Endodermal cell (in vitro differentiated cells): ENCODE data around the gene ACAP3. TPM values are rescaled to one million over a fixed set of nuclear protein-coding genes. Genes with fewer than 3 reads are reported as not detected.

Experiments
- DNase-seq: peaks from one replicate; pipeline ENCODE4 v3.0.0-alpha.2; 2017
- H3K27ac ChIP-seq: 2 replicates; pipeline ENCODE4 v1.5.1; 2013; ENCODE audit warnings: mild to moderate bottlenecking, low read depth, low read length, moderate library complexity
- H3K27me3 ChIP-seq: 2 replicates; pipeline ENCODE4 v1.6.1; 2013; ENCODE audit warnings: mild to moderate bottlenecking, low read length, moderate library complexity; ENCODE audit not compliant: insufficient read depth, control insufficient read depth, poor library complexity, severe bottlenecking
- H3K36me3 ChIP-seq: 2 replicates; pipeline ENCODE4 v1.7.0; 2013; ENCODE audit warnings: mild to moderate bottlenecking, low read length, moderate library complexity; ENCODE audit not compliant: control insufficient read depth, insufficient read depth
- H3K4me1 ChIP-seq: one replicate; pipeline ENCODE4 v1.7.0; 2013; ENCODE audit warnings: low read length; ENCODE audit not compliant: control insufficient read depth, insufficient read depth
- H3K4me3 ChIP-seq: 2 replicates; pipeline ENCODE4 v1.5.1; 2013; ENCODE audit warnings: mild to moderate bottlenecking, low read length, moderate library complexity
- H3K9ac ChIP-seq: 2 replicates; pipeline ENCODE4 v1.6.1; 2013; ENCODE audit warnings: mild to moderate bottlenecking, low read length, moderate library complexity; ENCODE audit not compliant: poor library complexity, severe bottlenecking; ENCODE audit errors: extremely low read depth
- H3K9me3 ChIP-seq: 2 replicates; pipeline ENCODE4 v1.6.1; 2013; ENCODE audit warnings: mild to moderate bottlenecking, low read length, moderate library complexity; ENCODE audit not compliant: control insufficient read depth
- H3K27ac Mint-ChIP-seq: 2 replicates; pipeline ENCODE4 v1.8.0; 2020; ENCODE audit warnings: mixed read lengths
- H3K27me3 Mint-ChIP-seq: 2 replicates; pipeline ENCODE4 v1.8.0; 2021; ENCODE audit warnings: mild to moderate bottlenecking, mixed read lengths; ENCODE audit not compliant: insufficient read depth
- H3K36me3 Mint-ChIP-seq: 2 replicates; pipeline ENCODE4 v1.8.0; 2020; ENCODE audit warnings: low read depth, mixed read lengths
- H3K4me1 Mint-ChIP-seq: 2 replicates; pipeline ENCODE4 v1.8.0; 2020; ENCODE audit warnings: mixed read lengths
- H3K4me3 Mint-ChIP-seq: 2 replicates; pipeline ENCODE4 v1.8.0; 2020; ENCODE audit warnings: mild to moderate bottlenecking, moderate library complexity, mixed read lengths
- H3K9me3 Mint-ChIP-seq: 2 replicates; pipeline ENCODE4 v1.8.0; 2020; ENCODE audit warnings: mild to moderate bottlenecking, mixed read lengths
- WGBS, 2 experiments: methylation state at CpG; one replicate each; pipeline versions ENCODE4 v1.1.5 to v1.1.7; 2013; ENCODE audit warnings: missing lambda C conversion rate in 2 of 2, mixed read lengths in 1 of 2; ENCODE audit not compliant: insufficient coverage in 1 of 2, insufficient read length in 1 of 2; 5-methylcytosine and 5-hydroxymethylcytosine counted together
- total RNA-seq, 2 donors: library from RNA; stranded (reverse); fragmentation: NEBNext Ultra II Directional in 1 of 2; extraction: Animal tissue kit (Norgen Biotek cat#: 25700) in 1 of 2; gene quantifications; 2 replicates in 1 of 2; 3 replicates in 1 of 2; pipeline ENCODE4 v1.2.1, GENCODE V29; 2021
- TF ChIP-seq, protein P1 (sequence below): fragments of 200-600 bp; sonication (generic); conservative IDR thresholded peaks from 2 replicates; pipeline ENCODE4 v1.5.0; 2021; ENCODE audit warnings: antibody characterized with exemption, mild to moderate bottlenecking

The ACAP3 gene
- total RNA-seq, 2 donors from 2014 or later: 36.8 to 43.5 TPM

DNA sequence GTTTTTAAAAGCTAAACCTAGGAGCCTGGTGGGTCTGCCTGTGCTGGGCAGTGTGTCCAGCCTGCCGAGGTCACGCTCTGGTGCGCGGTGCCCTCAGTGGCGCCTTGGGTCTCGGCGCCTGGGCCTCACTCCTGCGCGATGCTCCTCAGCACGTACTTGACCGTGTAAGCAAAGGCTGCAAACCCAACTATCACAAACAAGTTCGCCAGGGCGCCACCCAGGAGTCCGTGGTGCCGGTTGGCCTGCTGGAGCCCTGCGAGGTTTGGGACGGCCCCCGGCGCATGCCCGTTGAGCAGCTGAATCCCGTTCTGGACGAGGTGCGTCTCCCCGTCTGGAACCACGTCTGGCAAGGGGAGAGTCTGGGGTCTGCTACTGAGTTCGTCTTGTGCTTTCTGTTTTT, 52.7 kb downstream of the ACAP3 start:
- TF ChIP-seq, protein P1, sequence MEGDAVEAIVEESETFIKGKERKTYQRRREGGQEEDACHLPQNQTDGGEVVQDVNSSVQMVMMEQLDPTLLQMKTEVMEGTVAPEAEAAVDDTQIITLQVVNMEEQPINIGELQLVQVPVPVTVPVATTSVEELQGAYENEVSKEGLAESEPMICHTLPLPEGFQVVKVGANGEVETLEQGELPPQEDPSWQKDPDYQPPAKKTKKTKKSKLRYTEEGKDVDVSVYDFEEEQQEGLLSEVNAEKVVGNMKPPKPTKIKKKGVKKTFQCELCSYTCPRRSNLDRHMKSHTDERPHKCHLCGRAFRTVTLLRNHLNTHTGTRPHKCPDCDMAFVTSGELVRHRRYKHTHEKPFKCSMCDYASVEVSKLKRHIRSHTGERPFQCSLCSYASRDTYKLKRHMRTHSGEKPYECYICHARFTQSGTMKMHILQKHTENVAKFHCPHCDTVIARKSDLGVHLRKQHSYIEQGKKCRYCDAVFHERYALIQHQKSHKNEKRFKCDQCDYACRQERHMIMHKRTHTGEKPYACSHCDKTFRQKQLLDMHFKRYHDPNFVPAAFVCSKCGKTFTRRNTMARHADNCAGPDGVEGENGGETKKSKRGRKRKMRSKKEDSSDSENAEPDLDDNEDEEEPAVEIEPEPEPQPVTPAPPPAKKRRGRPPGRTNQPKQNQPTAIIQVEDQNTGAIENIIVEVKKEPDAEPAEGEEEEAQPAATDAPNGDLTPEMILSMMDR: no peak
- no peaks in the 10 kb centered on the region for H3K9me3 Mint-ChIP-seq
- Histone ChIP-seq H3K9ac (no peak overlapping the region), H3K36me3 (peaks cover 51% of the 10 kb centered on the region), H3K9me3 (no peaks in the 10 kb centered on the region), H3K4me1 (no peaks in the 10 kb centered on the region), H3K27ac (no peak overlapping the region), H3K4me3 (no peak overlapping the region), H3K27me3 (no peaks in the 10 kb centered on the region)
- H3K27me3 Mint-ChIP-seq: no peaks in the 10 kb centered on the region
- peaks cover 61% of the 10 kb centered on the region for H3K36me3 Mint-ChIP-seq
- H3K27ac Mint-ChIP-seq: no peak overlapping the region
- peaks cover 8% of the 10 kb centered on the region for H3K4me1 Mint-ChIP-seq
- no peak for DNase-seq
- no peak overlapping the region for H3K4me3 Mint-ChIP-seq
- 94 to 96% methylated on average over 19 to 26 of the region's 26 CpGs for WGBS, 2 experiments

DNA sequence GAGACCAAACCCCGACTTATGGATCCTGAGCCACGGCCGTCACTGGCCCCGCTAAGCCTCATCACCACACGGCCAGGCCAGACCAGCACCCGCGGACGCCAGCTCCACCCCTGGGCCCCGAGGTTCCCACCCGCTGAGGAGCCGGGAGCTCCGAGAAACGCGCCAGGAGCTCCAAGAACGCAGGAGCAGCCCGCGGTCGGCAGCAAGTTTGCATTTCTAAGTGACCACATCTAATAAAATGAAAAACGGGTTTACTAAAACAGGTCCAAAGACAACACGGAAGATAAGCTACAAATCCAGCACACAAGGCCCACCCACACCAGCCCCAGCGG, 53.1 kb downstream of the ACAP3 start:
- DNase-seq: no peak
- H3K4me1 Mint-ChIP-seq: peaks cover 8% of the 10 kb centered on the region
- no peak overlapping the region for H3K4me3 ChIP-seq
- H3K4me3 Mint-ChIP-seq: no peak overlapping the region
- H3K4me1 ChIP-seq: no peaks in the 10 kb centered on the region
- H3K9me3 ChIP-seq: no peaks in the 10 kb centered on the region
- no peaks in the 10 kb centered on the region for H3K27me3 ChIP-seq
- no peak overlapping the region for H3K27ac ChIP-seq
- peaks cover 56% of the 10 kb centered on the region for H3K36me3 Mint-ChIP-seq
- no peaks in the 10 kb centered on the region for H3K9me3 Mint-ChIP-seq
- H3K27me3 Mint-ChIP-seq: no peaks in the 10 kb centered on the region
- WGBS, 2 experiments: 95 to 100% methylated on average over 16 to 21 of the region's 21 CpGs
- no peak overlapping the region for H3K9ac ChIP-seq
- H3K27ac Mint-ChIP-seq: no peak overlapping the region
- peaks cover 47% of the 10 kb centered on the region for H3K36me3 ChIP-seq
- TF ChIP-seq, protein P1: no peak

DNA sequence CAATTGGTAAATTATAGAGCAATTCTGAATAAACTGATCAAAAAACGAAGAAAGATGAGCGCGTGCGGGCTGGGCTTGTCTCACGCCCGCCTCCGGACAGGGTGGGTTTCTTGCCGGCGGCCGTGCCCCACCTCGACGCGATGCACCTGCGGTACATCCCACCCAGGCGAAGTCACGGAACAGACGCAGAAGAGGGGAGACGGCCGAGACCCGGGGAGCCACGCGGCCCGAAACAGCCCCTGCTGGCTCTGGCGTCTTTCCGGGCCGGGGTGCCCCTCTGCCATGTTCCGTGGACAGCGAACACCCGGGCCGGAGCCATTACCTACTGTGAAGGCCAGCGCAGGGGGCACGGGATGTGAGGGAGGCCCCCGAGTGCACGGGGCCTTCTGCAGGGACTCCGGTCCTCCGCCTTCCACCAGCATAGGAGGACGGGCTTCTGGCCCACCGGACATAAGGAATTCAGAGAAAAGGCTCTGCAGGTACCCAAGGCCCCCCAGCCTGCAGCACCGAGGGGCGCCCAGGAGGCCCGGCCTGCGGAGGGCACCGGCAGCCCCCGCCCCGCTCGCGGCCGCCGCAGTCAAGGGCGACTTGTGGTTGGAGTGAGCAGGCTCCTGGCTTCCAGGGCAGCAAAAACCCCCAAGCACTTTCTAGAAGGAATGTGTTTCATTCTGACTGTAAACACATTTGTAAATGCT, 53.6 kb downstream of the ACAP3 start:
- no peaks in the 10 kb centered on the region for H3K27me3 Mint-ChIP-seq
- no peaks in the 10 kb centered on the region for H3K9me3 Mint-ChIP-seq
- no peak overlapping the region for H3K4me3 Mint-ChIP-seq
- Histone ChIP-seq H3K27me3 (no peaks in the 10 kb centered on the region), H3K4me1 (no peaks in the 10 kb centered on the region), H3K27ac (no peak overlapping the region), H3K9me3 (no peaks in the 10 kb centered on the region), H3K9ac (no peak overlapping the region), H3K4me3 (no peak overlapping the region), H3K36me3 (peaks cover 42% of the 10 kb centered on the region)
- H3K27ac Mint-ChIP-seq: no peak overlapping the region
- WGBS, 2 experiments: 97% methylated on average over 44 to 50 of the region's 50 CpGs
- no peak for DNase-seq
- H3K4me1 Mint-ChIP-seq: peaks cover 8% of the 10 kb centered on the region
- TF ChIP-seq, protein P1: no peak
- H3K36me3 Mint-ChIP-seq: peaks cover 51% of the 10 kb centered on the region
